Activated gamma-delta T cell treated with anti-CD3 and anti-CD28 coated beads, Interleukin-2, amount 50 U/mL, for 16 hours (primary cell): ENCODE results near the gene OTULIN.

ENCODE experiments used
- DNase-seq: peaks from one replicate; pipeline ENCODE4 v3.0.0-alpha.2; 2020; ENCODE audit warnings: low read depth

OTULIN gene

GRCh38 chr5:14698495-14698894, 34.0 kb downstream of the OTULIN start:
- no peak for DNase-seq

DNA sequence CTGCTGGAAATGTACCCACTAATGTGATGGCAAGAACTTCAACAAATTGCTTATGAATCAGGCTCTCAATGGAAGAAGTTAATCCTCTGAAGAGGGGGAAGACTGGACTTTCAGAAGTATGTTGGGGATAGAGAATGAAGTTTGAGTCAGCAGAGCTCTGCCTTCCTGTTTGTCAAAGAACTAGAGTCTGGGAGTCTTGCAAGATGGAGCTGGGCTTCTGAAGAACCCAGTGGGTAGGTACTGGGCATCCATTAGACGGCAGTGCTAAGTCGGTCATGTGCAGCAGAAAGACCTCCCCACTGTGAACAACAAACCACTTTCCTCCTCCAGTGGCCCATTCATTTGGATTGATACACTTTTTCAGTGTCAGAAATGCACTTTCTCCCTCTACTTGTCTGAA, 34.6 kb downstream of the OTULIN start:
- no peak for DNase-seq

GRCh38 chr5:14699807-14700400, 35.4 kb downstream of the OTULIN start:
- DNase-seq, result no peak

DNA sequence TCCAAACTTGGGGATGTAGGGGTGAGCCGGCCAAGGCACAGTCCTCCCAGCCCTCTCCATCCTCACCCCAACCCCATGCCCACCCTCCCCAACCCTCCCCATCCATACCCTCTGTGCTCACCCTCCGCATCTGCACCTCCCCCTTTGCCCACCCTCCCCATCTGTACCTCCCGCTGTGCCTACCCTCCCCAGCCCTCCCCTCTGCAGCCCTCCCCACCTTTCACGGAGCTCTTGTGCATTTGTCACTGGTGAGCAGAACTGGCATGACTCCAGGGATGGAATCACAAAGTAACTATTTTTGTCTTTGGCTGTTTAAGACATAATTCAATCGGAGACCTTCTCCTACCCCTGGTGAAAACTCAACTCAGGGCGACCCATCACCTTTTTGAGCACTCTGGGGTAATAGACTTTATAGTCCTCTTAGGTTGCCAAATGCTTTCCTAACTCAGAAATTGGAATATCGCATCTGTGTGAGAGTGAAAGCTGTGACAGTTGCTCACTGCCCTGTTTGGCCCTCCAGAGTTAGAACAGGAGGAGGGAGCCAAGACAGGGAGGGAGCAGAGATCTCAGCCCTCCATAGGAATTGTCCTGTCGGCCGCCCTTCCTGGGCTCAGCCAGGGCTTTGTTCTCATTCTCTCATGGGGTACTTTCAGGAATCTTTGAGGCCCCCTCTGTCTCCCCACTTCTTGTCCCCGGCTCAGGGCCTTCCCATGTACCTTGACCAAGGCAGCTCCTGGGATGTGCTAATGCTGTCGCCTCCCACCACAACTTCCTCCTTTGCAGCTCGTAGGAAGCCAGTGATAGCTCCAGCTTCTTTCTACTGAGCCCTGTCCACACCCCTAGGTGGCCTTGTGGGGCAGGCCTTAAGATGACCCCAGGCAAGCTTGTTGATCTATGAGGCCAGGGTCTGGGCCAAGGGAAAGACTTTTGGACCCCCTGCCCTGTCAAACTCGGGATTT, 36.2 kb downstream of the OTULIN start:
- no peak for DNase-seq

DNA sequence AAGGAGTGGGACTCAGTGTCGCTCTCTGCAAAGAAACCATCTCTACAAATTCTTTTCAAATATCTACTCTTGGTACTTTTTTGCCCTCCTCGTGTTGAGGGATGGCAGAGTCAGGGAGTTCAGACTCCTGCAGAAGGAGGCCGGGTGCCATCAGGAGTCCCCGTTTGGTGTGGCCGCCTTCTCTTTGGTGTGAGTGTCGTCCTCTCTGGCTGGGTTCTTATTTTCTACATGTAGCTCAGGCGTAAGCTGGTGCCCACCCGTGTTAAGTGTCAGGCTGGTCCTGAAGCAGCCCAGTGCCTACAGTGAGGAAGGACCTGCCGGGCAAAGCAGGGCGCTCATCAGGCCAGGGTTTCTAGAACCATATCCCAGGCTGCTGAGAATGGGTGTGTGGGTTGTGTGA, 37.0 kb downstream of the OTULIN start:
- DNase-seq, result no peak

- DNase-seq, result no peak
Measured at GRCh38 chr5:14702238-14702839, 37.8 kb downstream of the OTULIN start.

DNA sequence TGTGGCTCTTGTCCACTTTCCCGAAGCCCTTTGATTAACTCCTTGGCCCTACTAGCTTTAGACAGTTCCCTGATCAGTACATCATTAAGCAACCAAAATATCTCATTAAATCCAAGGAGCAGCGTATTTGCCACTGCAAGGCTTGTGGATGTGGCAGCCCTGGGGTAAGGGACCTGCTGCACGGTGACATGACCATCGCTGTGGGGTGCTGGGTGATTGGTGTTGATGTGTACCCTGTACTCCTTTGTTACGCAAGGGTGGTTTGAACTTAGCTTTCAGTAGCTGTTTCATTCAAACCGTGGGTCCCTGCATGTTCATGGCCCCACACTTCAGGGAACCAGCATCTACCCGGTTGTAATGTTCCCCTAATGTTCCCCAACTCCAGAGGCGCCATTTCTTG, 41.0 kb downstream of the OTULIN start:
- DNase-seq, result no peak

- no peak for DNase-seq
Measured at GRCh38 chr5:14706615-14707021, 42.1 kb downstream of the OTULIN start.

DNA sequence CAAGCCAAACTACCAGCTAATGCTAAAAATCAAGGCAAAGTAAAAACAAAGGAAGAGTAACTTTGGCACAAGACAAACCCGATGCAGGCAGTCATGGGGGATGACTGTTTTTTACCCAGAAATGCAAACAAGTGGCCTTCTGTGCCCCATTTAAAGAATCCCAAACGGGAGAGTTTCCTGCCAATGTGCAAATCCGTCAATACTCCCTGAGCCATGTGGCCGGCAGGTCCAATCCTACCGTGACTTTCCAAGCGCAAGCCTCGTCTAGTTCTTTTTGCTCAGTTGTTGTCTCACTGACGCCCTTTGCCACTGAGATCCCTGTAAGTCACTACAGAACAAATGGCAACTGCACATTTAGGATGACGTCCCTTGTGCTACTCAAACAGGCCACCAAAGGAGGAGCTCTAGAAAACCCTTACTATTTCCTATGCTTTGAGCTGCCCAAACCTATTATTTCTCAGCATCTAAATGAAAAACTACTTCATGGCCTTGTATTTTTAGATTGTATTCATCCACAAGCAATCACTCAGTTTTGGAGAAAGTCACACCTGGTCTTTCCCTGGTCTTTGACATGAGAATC, 43.4 kb downstream of the OTULIN start:
- no peak for DNase-seq

GRCh38 chr5:14708551-14708950, 44.0 kb downstream of the OTULIN start:
- DNase-seq, result no peak

DNA sequence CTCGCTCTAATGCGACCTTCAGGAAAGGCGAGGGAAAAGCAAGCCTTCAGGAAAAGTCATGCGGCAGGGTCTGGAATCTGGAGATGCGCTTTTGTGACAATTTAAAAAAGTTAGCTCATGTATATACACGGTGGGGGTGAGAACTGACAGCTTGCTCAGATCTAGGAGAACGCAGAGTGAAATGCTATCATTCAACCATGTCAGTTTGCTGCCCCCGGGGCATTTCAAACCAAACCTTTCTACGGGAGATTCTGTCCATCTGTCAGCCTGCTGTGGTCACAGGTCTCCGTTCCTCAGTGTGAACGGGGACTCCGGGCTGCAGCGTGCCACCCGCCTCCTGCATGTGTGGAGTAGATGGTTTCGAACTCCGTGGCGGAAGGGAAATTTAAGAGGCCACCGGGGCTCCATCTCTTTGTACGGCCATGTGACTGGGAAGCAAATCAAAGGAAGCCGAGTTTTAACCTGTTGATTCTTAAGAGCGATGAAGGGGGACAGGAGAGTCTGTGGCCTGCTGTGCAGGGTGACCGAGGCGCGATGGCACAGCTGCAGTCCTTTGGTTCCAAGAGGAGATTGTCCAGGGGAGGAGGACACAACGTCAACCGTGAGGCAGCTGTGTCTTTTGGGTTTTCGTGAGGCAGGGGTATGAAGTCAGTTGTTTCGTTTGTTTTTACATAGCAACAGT, 45.9 kb downstream of the OTULIN start:
- DNase-seq, result no peak

DNA sequence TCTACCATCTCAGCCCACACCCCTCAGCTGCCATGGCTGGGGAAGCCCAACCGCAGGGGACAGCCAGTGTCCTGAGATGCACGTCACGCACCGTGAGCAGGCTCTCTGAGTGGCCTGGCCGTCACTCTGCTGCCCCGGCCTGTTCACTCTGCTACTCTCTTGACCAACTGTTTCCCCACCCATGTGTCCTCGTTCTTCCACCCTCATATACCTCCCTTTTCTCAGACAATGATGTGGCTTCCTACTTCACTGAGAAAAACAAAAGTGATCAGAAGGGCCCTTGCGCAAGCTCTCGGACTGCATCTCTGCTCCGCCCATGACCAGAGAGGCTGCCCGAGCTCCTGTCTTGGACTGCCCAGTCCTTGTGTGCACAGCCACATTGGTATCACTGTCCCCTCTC, 47.6 kb downstream of the OTULIN start:
- DNase-seq, result no peak

DNA sequence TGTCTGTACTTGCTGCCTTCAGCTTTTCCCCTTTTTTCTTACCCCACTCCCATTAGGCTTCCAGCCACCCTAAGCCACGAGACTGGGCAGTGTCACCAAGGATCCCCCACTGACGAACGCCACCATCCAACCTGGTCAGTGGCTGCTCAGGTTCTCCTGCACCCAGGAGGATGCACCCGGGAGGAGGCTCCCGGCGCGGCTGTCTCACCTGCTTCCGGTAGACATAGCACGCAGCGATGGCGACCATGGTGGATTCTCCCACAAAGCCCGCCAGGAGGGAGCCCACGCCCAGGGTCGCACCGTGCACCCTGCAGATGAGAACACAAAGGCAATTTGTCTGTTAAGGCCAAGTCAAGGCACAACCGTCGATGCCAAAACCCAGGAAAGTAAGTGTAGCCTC, 48.1 kb downstream of the OTULIN start:
- DNase-seq, result no peak

DNA sequence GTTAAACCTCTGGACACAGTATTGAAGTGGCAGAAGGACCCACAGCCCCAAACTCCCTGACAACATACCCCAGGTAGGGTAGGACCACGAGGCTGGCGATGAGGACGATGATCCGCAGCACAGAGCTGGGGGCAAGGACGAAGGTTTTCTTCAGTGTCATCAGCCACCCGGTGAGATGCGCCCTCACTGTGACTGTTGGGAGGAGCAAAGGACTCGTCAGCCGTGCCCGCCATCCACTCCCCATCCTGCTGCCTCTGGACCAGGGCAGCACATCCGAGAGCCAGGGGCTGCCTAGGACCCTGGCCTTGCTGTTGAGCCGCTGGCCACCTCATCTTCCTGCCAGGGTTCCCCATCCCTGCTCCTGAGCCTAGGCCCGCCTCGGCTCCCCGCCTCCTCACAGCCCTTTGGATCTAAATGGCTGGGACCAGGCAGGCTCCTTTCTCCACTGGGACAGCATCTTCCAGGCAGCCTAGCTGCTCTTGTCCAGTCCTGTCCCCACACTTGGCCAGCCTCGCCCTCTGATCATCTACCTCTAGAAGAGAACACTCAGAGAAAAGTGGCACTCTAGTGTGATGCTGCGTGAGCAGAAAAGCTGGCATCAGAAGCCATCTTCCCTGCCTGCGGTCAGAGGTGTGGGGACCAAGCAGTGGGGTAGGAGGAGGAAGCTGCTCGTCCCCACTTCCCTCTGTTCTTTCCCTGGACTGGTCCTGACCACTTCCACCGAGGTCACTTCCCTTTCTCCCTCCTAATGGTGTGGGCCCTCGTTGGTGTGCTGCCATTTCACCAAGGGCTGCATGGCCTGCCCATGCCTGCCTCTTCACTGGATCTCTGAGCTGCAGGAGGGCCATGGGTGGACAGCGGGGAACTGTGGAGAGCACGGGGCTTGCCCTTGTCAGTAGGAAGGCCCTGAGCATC, 49.2 kb downstream of the OTULIN start:
- DNase-seq, result no peak

- no peak for DNase-seq
Measured at GRCh38 chr5:14714706-14715105, 50.2 kb downstream of the OTULIN start.

GRCh38 chr5:14715481-14715880, 51.0 kb downstream of the OTULIN start:
- DNase-seq, result no peak

DNA sequence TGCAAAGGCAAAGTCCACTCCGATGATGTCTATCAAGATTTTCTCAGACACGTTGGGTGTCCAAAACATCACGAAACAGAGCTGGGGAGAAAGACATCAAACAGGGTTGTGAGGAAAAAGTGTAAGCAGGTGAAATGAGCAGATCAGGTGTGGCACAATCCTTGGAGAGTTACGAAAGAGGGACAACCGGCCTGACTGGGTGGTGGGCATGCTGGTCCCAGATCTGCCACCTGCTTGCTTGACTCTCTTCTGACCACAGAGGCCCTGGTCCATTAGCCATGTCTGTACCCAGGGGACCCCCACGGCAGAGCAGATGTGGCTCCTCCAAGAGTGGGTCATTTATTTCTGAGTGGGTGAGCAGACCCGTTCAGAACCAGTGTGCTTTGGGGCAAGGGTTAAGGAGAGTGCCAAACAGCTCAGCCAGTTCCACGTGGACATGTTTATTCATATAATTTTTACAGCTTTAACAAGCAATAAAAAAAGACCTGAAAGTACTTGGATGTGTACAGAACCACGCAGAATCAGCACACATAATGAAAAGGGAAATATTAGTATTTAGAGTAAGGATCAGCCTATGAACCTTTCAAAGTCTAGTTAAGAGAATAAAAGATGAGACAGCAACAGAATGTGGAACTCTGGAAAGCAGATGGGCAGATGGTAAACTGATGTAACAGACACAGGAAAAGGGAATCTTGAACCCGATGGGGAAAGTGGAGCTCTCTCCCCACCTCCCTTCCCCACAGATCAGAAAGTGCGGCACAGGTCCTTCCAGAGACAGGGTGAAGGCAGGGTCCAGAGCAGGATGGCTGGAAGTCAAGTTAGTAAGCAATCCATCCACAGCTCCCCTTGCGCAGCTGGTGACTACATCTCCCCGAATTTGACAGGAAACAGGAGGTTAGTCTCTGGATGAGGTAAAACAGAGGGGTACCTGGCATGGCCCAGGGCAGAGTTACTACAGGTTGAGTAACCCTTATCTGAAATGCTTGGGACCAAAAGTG, 52.5 kb downstream of the OTULIN start:
- DNase-seq, result no peak

DNA sequence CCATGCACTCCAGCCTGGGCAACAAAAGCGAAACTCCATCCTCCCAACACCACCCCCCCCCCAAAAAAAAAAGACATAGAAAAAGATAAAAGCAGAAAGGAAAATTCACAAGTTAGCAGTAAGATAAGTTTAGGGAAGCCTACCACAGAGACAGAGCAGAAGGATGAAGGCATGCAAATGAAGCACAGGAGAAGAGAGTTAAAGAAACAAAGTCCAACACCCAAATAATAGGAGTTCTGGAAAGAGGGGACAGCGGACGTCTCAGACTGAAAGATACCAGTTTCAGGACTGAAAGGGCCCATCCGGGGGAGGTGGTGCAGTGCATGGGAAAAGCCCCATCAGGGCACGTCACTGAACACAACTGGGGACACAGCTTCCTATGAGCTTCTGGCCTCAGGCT, 54.3 kb downstream of the OTULIN start:
- no peak for DNase-seq

GRCh38 chr5:14720236-14720923, 55.9 kb downstream of the OTULIN start:
- no peak for DNase-seq
